ENCODE data around the gene AREL1. TPM values are rescaled to one million over a fixed set of nuclear protein-coding genes. Genes with fewer than 3 reads are reported as not detected.

AREL1 gene
- total and polyA plus RNA-seq, 8 donors: 7.6 to 20.9 (median 12.8) TPM

DNA sequence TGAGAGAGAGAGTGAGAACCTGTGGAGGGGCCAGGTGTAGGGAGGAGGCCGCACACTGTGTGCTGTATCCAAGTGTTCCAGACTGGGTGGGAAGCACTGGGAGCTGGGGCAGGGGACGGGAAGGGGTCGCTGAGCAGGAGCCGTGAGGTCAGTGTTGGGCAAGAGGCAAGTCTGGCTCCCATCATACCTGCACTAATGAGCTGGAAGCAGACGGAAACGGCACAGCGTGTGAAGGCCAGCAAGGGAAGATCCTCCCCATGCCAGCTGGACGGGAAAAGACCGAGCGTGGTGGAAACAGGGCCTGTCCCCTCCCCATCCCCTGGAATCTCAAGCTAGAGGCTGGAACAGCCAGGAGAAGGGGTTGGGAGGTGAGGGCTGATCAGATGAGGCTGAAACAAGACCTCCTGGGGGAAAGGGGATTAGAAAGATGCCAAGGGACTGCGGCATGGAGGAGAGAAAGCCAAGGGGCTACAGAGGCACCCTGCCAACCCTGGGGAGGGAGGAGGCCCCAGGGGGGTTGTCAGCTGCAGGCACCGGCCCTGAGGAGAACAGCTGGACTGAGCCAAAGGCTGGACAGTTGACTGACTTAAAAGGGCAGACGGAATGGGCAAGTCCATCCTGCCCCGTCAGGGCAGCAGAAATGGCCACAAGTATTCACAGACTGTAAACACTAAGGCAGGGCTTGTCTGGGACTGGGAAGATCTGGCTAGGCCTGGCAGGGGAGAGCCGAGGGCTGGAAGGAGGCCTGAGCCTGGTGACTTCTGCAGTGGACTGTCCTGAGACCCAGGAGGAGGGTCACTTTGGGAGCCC, 81.8 kb downstream of the AREL1 start:
- no peaks in the 10 kb centered on the region for H3K27me3 ChIP-seq
- H3K36me3 ChIP-seq: no peaks in the 10 kb centered on the region
- ATAC-seq (no peak), FAIRE-seq (no peak), DNase-seq (no peak)
- no peak overlapping the region for H3K4me3 ChIP-seq
- peaks cover 0 to 4% (median 0%) of the 10 kb centered on the region in 3 donors for H3K4me1 ChIP-seq
- H3K27ac ChIP-seq: no peak overlapping the region
- TF ChIP-seq, protein P1, sequence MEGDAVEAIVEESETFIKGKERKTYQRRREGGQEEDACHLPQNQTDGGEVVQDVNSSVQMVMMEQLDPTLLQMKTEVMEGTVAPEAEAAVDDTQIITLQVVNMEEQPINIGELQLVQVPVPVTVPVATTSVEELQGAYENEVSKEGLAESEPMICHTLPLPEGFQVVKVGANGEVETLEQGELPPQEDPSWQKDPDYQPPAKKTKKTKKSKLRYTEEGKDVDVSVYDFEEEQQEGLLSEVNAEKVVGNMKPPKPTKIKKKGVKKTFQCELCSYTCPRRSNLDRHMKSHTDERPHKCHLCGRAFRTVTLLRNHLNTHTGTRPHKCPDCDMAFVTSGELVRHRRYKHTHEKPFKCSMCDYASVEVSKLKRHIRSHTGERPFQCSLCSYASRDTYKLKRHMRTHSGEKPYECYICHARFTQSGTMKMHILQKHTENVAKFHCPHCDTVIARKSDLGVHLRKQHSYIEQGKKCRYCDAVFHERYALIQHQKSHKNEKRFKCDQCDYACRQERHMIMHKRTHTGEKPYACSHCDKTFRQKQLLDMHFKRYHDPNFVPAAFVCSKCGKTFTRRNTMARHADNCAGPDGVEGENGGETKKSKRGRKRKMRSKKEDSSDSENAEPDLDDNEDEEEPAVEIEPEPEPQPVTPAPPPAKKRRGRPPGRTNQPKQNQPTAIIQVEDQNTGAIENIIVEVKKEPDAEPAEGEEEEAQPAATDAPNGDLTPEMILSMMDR (IDR thresholded peaks at IDR 0.05): no peak
- intact Hi-C loops (cut with DNase I): no loop called here
- WGBS, 2 donors: 82 to 85% methylated on average over 15 of the region's 15 CpGs
- H3K9me3 ChIP-seq: no peaks in the 10 kb centered on the region

DNA sequence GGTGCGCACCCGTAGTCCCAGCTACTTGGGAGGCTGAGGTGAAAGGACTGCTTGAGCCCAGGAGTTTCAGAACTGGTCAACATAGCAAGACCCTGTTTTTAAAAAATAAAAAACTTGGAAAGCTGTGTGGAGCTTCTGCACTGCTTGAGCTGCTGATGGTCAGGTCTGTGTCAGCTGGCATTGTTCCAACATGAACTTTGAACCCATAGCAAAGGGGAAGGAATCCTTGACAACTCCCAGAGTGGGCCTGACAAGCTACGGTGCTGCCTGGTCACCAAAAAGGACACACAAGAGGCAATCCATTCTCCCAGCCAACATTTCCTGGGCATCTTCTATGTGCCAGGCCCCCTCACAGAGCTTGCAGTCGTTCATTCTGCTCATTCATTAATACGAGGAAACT, 84.5 kb downstream of the AREL1 start:
- Histone ChIP-seq H3K36me3 (no peaks in the 10 kb centered on the region), H3K27me3 (no peaks in the 10 kb centered on the region), H3K9me3 (no peaks in the 10 kb centered on the region), H3K4me1 (peaks cover 0 to 3% (median under 1%) of the 10 kb centered on the region in 3 donors), H3K4me3 (no peak overlapping the region), H3K27ac (no peak overlapping the region)
- FAIRE-seq: no peak
- intact Hi-C loops (cut with DNase I): no loop called here
- DNase-seq: no peak
- WGBS, 2 donors: 65 to 73% methylated on average over 5 of the region's 5 CpGs
- TF ChIP-seq, protein P1 (IDR thresholded peaks at IDR 0.05): no peak
- ATAC-seq: no peak

DNA sequence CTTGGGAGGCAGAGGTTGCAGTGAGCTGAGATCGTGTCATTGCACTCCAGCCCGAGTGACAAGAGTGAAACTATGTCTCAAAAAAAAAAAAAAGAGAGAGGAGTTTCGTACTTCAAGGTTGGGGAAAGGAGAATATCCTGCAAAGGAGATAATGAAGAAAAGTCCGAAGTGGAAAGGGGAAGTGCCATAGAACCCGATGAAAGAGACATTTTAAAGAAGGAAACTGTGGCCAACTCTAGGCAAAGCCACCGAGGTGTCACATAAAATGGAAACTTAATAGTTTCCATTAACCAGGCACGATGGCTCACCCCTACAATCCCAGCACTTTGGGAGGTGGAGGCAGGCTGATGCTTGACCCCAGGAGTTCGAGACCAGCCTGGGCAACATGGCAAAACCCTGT, 85.8 kb downstream of the AREL1 start:
- intact Hi-C loops (cut with DNase I): no loop called here
- no peaks in the 10 kb centered on the region for H3K27me3 ChIP-seq
- ATAC-seq (no peak), DNase-seq (no peak), FAIRE-seq (no peak)
- no peaks in the 10 kb centered on the region for H3K9me3 ChIP-seq
- H3K27ac ChIP-seq: no peak overlapping the region
- H3K36me3 ChIP-seq: no peaks in the 10 kb centered on the region
- H3K4me1 ChIP-seq: peaks cover 0 to 3% (median 0%) of the 10 kb centered on the region in 3 donors
- TF ChIP-seq, protein P1 (IDR thresholded peaks at IDR 0.05): no peak
- no peak overlapping the region for H3K4me3 ChIP-seq
- WGBS, 2 donors: 83 to 90% methylated on average over 8 of the region's 8 CpGs

DNA sequence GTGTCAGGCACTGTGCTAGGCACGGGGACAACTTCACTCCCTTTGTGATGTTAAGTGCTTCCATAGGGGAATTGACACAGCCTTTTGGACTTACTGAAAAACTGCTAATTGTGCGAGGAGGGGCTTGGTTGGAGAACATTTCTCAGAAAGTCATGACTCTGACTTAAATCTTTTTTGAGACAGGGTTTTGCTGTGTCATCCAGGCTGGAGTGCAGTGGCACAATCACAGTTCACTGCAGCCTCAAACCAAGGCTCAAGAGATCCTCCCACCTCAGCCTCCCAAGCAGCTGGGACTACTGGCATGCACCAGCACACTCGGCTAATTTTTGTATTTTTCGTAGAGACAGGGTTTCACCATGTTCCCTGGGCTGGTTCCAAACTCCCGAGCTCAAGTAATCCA, 90.6 kb downstream of the AREL1 start:
- FAIRE-seq (no peak), DNase-seq (no peak), ATAC-seq (no peak)
- Histone ChIP-seq H3K27me3 (no peaks in the 10 kb centered on the region), H3K27ac (no peak overlapping the region), H3K9me3 (no peaks in the 10 kb centered on the region), H3K36me3 (no peaks in the 10 kb centered on the region), H3K4me1 (peaks cover 11 to 30% (median 18%) of the 10 kb centered on the region in 3 donors), H3K4me3 (no peak overlapping the region)
- WGBS, 2 donors: 78 to 85% methylated on average over 5 of the region's 5 CpGs
- TF ChIP-seq, protein P1 (IDR thresholded peaks at IDR 0.05): no peak
- intact Hi-C loops (cut with DNase I): no loop called here

DNA sequence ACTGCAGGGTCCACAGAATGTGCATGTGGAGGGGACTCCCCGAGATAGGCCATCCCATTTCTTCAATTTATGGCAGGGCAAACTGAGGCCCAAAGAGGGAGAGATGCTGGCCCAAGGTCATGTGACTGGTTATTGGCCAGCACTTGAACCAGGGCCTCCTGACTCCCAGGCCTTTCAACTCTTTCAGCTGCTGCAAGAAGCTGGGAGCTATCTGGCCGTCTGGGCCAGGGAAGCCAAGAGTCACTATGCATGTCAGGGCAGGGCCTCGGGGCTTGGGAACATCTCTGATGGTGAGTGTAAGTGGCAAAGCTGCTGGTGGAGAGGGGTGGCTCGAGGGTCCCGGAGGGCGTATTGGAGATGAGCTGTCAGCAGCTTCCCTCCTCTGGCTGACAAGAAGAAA, 91.3 kb downstream of the AREL1 start:
- H3K27ac ChIP-seq: no peak overlapping the region
- WGBS, 2 donors: 72 to 88% methylated on average over 6 of the region's 6 CpGs
- no peak for FAIRE-seq

More for the DNA sequence above, 91.3 kb downstream of the AREL1 start:
- Histone ChIP-seq H3K4me3 (no peak overlapping the region), H3K4me1 (peaks cover 11 to 30% (median 18%) of the 10 kb centered on the region in 3 donors), H3K9me3 (no peaks in the 10 kb centered on the region), H3K36me3 (no peaks in the 10 kb centered on the region), H3K27me3 (no peaks in the 10 kb centered on the region)
- ATAC-seq (no peak), DNase-seq (no peak)
- intact Hi-C loops (cut with DNase I): no loop called here
- TF ChIP-seq, protein P1 (IDR thresholded peaks at IDR 0.05): no peak

Measured in pancreas (tissue), 10 donors.